ENCODE measurements around the gene IRF8.

DNA sequence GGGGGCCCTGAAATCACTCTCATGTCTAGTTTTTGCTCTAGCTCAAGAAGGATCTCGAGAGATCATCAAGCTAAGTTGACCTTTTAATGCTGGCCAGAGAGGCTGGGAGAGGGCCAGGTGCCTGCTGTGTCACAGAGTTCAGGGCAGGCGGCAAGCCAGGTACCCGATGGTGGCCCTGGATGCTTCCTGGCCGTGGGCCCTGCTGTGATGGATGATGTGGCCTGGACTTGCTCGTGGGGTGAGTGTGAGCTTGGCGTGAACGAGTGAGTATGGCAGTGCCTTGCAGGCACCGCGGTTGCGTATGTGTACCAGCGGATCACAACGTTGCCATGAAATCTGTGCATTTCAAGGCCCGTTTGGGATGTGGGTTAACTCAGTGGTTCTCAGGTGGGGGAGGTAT is 7.4 kb downstream of the IRF8 start:
- TF ChIP-seq POLR2AphosphoS5 (IDR thresholded peaks at IDR 0.05) (no peak), CTCF (IDR thresholded peaks at IDR 0.05) (no peak), EP300 (IDR thresholded peaks at IDR 0.05) (no peak)

All from sigmoid colon (tissue), 4 donors.